Prostate gland (tissue), 2 donors: Measurements from ENCODE around the gene XRCC4. TPM values are rescaled to one million over a fixed set of nuclear protein-coding genes. Genes with fewer than 3 reads are reported as not detected.

Experiments
- DNase-seq: peaks from one replicate; pipeline ENCODE4 v3.0.0-alpha.2; 2019; ENCODE audit warnings: low spot score
- H3K27ac ChIP-seq, 2 donors: fragments of 200-600 bp; sonication (generic); 2 replicates each; pipeline ENCODE4 v1.5.1; 2017 to 2019
- H3K27me3 ChIP-seq: fragments of 200-600 bp; sonication (generic); replicated peaks from 2 replicates; pipeline ENCODE4 v1.5.1; 2019; ENCODE audit not compliant: insufficient read depth
- H3K36me3 ChIP-seq, 2 donors: fragments of 200-600 bp; sonication (generic); 1 replicate in 1 of 2; 2 replicates in 1 of 2; pipeline versions ENCODE4 v1.5.1 to v1.8.1; 2017 to 2019
- H3K4me1 ChIP-seq: fragments of 200-600 bp; sonication (generic); replicated peaks from 2 replicates; pipeline ENCODE4 v1.5.1; 2019
- H3K4me3 ChIP-seq, 2 donors: fragments of 200-600 bp; sonication (generic); 2 replicates each; pipeline ENCODE4 v1.5.1; 2017 to 2019
- H3K9me3 ChIP-seq: fragments of 200-600 bp; sonication (generic); 2 replicates; pipeline ENCODE4 v1.5.1; 2017
- POLR2A ChIP-seq: fragments of 450-650 bp; IDR thresholded peaks from one replicate; pipeline ENCODE4 v1.6.1; 2016; ENCODE audit warnings: antibody characterized with exemption, mild to moderate bottlenecking
- POLR2AphosphoS5 ChIP-seq: sonication (generic); formaldehyde crosslinking; IDR thresholded peaks from one replicate; pipeline ENCODE4 v1.6.1; 2017; ENCODE audit warnings: antibody characterized with exemption
- WGBS: methylation state at CpG from one replicate; pipeline ENCODE4 v1.1.5; 2018; 5-methylcytosine and 5-hydroxymethylcytosine counted together
- intact Hi-C: fragments of 100-400 bp; cut with DNase I; formaldehyde crosslinking; loops from one replicate; pipeline ENCODE4 v1.14.2; 2022
- total RNA-seq, 2 donors: library from RNA; depleted of rRNA; stranded (reverse); fragments of >200 nt; gene quantifications; one replicate each; pipeline ENCODE4 v1.1.0, GENCODE V29; 2016
- TF ChIP-seq, protein P1 (sequence below), 4 experiments: fragments of 200-600 bp in 2 of 4; fragments of 450-650 bp in 2 of 4; sonication (generic) in 2 of 4; IDR thresholded peaks; 1 replicate in 3 of 4; 2 replicates in 1 of 4; pipeline ENCODE4 v1.5.1; 2016 to 2019; ENCODE audit warnings: antibody characterized with exemption in 4 of 4, mild to moderate bottlenecking in 2 of 4, moderate library complexity in 2 of 4

Gene XRCC4
- total RNA-seq, 2 donors from 2014 or later = 7.3 to 11.4 TPM

DNA sequence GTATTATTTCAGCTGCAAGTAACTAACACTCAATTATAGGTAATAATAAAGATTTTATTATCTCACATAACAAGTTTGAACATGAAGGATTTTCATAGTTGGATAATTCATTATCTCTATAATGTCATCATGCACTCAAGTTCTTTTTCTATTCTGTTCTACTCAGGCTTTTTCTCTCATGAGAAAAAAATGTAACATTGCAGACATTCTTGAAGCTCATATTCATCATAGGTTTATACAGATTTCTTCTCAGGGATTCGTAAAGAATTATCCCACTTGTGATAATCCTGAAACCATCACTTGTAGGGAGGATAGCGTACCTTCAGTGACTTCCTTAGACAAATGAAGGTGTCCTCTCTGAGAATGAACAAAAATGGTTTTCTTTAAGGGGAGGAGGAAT is 150.3 kb downstream of the XRCC4 start:
- H3K9me3 ChIP-seq = no peaks in the 10 kb centered on the region
- TF ChIP-seq POLR2A (no peak), POLR2AphosphoS5 (no peak)
- TF ChIP-seq, protein P1, sequence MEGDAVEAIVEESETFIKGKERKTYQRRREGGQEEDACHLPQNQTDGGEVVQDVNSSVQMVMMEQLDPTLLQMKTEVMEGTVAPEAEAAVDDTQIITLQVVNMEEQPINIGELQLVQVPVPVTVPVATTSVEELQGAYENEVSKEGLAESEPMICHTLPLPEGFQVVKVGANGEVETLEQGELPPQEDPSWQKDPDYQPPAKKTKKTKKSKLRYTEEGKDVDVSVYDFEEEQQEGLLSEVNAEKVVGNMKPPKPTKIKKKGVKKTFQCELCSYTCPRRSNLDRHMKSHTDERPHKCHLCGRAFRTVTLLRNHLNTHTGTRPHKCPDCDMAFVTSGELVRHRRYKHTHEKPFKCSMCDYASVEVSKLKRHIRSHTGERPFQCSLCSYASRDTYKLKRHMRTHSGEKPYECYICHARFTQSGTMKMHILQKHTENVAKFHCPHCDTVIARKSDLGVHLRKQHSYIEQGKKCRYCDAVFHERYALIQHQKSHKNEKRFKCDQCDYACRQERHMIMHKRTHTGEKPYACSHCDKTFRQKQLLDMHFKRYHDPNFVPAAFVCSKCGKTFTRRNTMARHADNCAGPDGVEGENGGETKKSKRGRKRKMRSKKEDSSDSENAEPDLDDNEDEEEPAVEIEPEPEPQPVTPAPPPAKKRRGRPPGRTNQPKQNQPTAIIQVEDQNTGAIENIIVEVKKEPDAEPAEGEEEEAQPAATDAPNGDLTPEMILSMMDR (IDR thresholded peaks at IDR 0.05) = no peak
- H3K27ac ChIP-seq = no peak overlapping the region
- DNase-seq = no peak
- no peak overlapping the region for H3K4me3 ChIP-seq
- no peaks in the 10 kb centered on the region for H3K4me1 ChIP-seq
- intact Hi-C loops = no loop called here
- no peaks in the 10 kb centered on the region for H3K27me3 ChIP-seq
- H3K36me3 ChIP-seq = no peaks in the 10 kb centered on the region
- 95% methylated on average over 2 of the region's 2 CpGs for WGBS

DNA sequence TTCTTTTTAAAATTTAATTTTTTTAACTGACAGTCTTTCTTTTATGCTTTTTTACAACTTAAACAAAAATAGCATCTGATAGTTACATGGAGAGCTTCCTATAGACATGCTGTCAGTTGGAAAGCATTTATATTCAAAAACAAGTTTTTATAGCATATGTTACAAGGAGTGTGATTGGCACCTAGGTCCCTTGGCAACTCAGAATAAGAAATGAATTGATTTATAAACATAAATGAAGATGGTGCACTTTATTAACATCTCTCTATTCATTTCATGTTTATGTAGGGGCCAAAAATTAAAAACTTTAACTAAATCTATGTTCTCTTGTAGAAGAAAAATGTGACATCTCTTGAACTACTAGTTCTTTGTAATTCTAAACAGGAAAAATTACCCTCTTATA is 153.2 kb downstream of the XRCC4 start:
- Histone ChIP-seq H3K4me1 (no peaks in the 10 kb centered on the region), H3K27me3 (no peaks in the 10 kb centered on the region), H3K36me3 (no peaks in the 10 kb centered on the region), H3K9me3 (no peaks in the 10 kb centered on the region), H3K27ac (no peak overlapping the region), H3K4me3 (no peak overlapping the region)
- no peak for DNase-seq
- intact Hi-C loops = no loop called here
- no peak for TF ChIP-seq POLR2A

DNA sequence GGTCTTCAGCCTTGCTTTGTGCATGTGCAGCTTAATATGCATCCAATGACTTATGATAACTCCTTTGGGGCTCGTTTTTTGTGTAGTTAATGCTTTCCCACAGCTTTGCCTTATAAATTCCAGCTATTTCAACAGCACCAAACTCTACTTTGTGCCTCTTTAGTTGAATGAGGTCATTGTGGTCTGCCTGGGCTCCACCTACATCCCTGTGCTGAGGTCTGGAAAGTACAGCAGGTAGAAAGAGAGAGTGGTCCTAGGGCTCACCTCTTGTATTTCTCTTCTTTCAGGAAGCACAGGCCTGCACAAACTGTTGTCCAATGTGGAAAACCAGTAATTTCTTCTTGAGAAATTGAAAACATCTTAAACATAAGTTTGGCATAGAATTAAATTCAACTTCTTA is 167.2 kb downstream of the XRCC4 start:
- DNase-seq = no peak
- no peaks in the 10 kb centered on the region for H3K9me3 ChIP-seq
- H3K36me3 ChIP-seq = no peaks in the 10 kb centered on the region
- intact Hi-C loops = no loop called here
- TF ChIP-seq, protein P1 (IDR thresholded peaks at IDR 0.05) = no peak
- TF ChIP-seq POLR2A = no peak
- no peak for TF ChIP-seq POLR2AphosphoS5
- no peaks in the 10 kb centered on the region for H3K27me3 ChIP-seq
- no peak overlapping the region for H3K27ac ChIP-seq
- H3K4me1 ChIP-seq = no peaks in the 10 kb centered on the region
- H3K4me3 ChIP-seq = no peak overlapping the region
- WGBS = 87% methylated on average over 1 of the region's 1 CpG

DNA sequence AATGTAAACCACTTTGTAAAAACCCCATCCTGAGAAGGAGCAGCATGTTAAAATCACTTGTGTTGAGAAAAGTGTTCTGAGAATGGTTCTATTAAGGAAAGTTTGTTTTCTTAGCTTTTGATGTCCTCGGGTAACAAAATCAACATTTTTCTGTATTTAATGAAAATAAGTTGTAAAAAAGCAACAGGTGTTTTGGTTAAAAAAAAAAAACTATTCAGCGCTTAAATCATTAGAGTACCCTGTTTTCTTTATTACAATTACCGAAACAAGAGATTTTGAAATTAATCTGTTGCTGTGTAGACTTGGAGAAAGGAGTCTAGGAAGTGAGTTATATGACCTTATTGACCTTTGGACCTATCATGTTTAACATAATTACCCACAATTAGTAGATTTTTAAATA is 167.7 kb downstream of the XRCC4 start:
- TF ChIP-seq POLR2AphosphoS5 (no peak), POLR2A (no peak)
- TF ChIP-seq, protein P1 (IDR thresholded peaks at IDR 0.05) = no peak
- no peaks in the 10 kb centered on the region for H3K4me1 ChIP-seq
- 86% methylated on average over 3 of the region's 3 CpGs for WGBS
- H3K4me3 ChIP-seq = no peak overlapping the region
- intact Hi-C loops = no loop called here
- no peaks in the 10 kb centered on the region for H3K27me3 ChIP-seq
- H3K36me3 ChIP-seq = no peaks in the 10 kb centered on the region
- H3K9me3 ChIP-seq = no peaks in the 10 kb centered on the region
- DNase-seq = no peak
- no peak overlapping the region for H3K27ac ChIP-seq

DNA sequence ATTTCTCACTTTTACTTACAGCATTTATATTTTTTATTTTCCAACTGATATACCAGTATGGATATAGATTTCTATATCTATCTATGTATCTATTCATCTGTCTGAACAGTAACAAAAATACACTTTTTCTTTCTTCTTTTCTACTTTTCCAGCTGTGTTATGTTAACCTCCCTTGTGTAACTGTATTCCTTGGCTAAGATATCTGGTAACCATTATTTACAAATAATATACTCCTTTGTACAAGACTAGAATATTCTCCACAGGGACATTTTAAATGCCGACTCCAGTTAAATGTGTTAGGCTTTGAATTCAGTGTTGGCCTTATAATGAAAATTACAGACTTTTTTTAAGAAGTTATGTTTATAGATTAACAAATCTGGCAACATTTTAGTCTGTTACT is 168.7 kb downstream of the XRCC4 start:
- intact Hi-C loops = no loop called here

More for the DNA sequence above, 168.7 kb downstream of the XRCC4 start:
- Histone ChIP-seq H3K9me3 (no peaks in the 10 kb centered on the region), H3K27me3 (no peaks in the 10 kb centered on the region), H3K4me1 (no peaks in the 10 kb centered on the region), H3K4me3 (no peak overlapping the region), H3K27ac (no peak overlapping the region), H3K36me3 (no peaks in the 10 kb centered on the region)
- TF ChIP-seq POLR2AphosphoS5 = no peak
- TF ChIP-seq, protein P1 (IDR thresholded peaks at IDR 0.05) = no peak
- no peak for DNase-seq
- 80% methylated on average over 1 of the region's 1 CpG for WGBS
